Neural cell (in vitro differentiated cells): ENCODE data around the gene PPM1H. TPM values are rescaled to one million over a fixed set of nuclear protein-coding genes. Genes with fewer than 3 reads are reported as not detected.

Experiments
- H2AFZ ChIP-seq: fragments of 200-600, 300-800 bp; sonication (generic), shearing (Covaris generic); 2 replicates; pipeline ENCODE4 v1.6.0; 2014; ENCODE audit warnings: low read depth, mild to moderate bottlenecking, antibody characterized with exemption, low read length, moderate library complexity
- H3F3A ChIP-seq: fragments of 200-600 bp; shearing (Covaris generic); 2 replicates; pipeline ENCODE4 v1.6.1; 2016; ENCODE audit warnings: mild to moderate bottlenecking, moderate library complexity, mixed read lengths, antibody characterized with exemption, low read length; ENCODE audit not compliant: insufficient read depth, poor library complexity, severe bottlenecking
- H3K27ac ChIP-seq: fragments of 200-600, 300-800 bp; sonication (generic), shearing (Covaris generic); 2 replicates; pipeline ENCODE4 v1.5.1; 2014; ENCODE audit warnings: mild to moderate bottlenecking, low read length, moderate library complexity
- H3K27me3 ChIP-seq: fragments of 300-800, 200-600 bp; sonication (generic), shearing (Covaris generic); 2 replicates; pipeline ENCODE4 v1.6.0; 2014; ENCODE audit warnings: mild to moderate bottlenecking, low read depth, low read length, moderate library complexity; ENCODE audit not compliant: insufficient read depth
- H3K36me3 ChIP-seq: fragments of 300-800, 200-600 bp; sonication (generic), shearing (Covaris generic); 2 replicates; pipeline ENCODE4 v1.5.1; 2014; ENCODE audit warnings: mild to moderate bottlenecking, antibody characterized with exemption, low read length, moderate library complexity; ENCODE audit not compliant: insufficient read depth
- H3K4me2 ChIP-seq: fragments of 300-800, 200-600 bp; sonication (generic), shearing (Covaris generic); 2 replicates; pipeline ENCODE4 v1.6.0; 2014; ENCODE audit warnings: mild to moderate bottlenecking, low read length
- H3K4me3 ChIP-seq: fragments of 300-800, 200-600 bp; sonication (generic), shearing (Covaris generic); 2 replicates; pipeline ENCODE4 v1.5.1; 2014; ENCODE audit warnings: mild to moderate bottlenecking, low read length, moderate library complexity
- H3K79me2 ChIP-seq: fragments of 200-600 bp; shearing (Covaris generic); replicated peaks from 2 replicates; pipeline ENCODE4 v1.6.0; 2014; ENCODE audit warnings: mild to moderate bottlenecking, low read length, moderate library complexity; ENCODE audit not compliant: insufficient read depth
- H3K9ac ChIP-seq: fragments of 300-800, 200-600 bp; sonication (generic), shearing (Covaris generic); 2 replicates; pipeline ENCODE4 v1.6.1; 2016; ENCODE audit warnings: mild to moderate bottlenecking, low read length, mixed read lengths
- H3K9me2 ChIP-seq: fragments of 200-600 bp; shearing (Covaris generic); 2 replicates; pipeline ENCODE4 v1.6.1; 2016; ENCODE audit warnings: mild to moderate bottlenecking, low read length, mixed read lengths; ENCODE audit not compliant: insufficient read depth
- H3K9me3 ChIP-seq: fragments of 200-600, 300-800 bp; sonication (generic), shearing (Covaris generic); 2 replicates; pipeline ENCODE4 v1.6.1; 2016; ENCODE audit warnings: mild to moderate bottlenecking, mixed run types, low read length, moderate library complexity, mixed read lengths
- H4K20me1 ChIP-seq: fragments of 200-600 bp; shearing (Covaris generic); 2 replicates; pipeline ENCODE4 v1.6.1; 2016; ENCODE audit warnings: mild to moderate bottlenecking, mixed run types; ENCODE audit not compliant: insufficient read depth
- CTCF ChIP-seq: fragments of 450-650 bp; IDR thresholded peaks from 2 replicates; pipeline ENCODE4 v1.5.1; 2014; ENCODE audit warnings: antibody characterized with exemption, mild to moderate bottlenecking, moderate library complexity; ENCODE audit not compliant: poor library complexity, severe bottlenecking
- EP300 ChIP-seq: fragments of 450-650 bp; conservative IDR thresholded peaks from 2 replicates; pipeline ENCODE4 v1.6.1; 2014; ENCODE audit warnings: antibody characterized with exemption, mild to moderate bottlenecking, moderate library complexity; ENCODE audit not compliant: poor library complexity, severe bottlenecking
- EZH2 ChIP-seq: fragments of 200-600, 300-800 bp; shearing (Covaris generic), sonication (generic); IDR thresholded peaks from 2 replicates; pipeline ENCODE4 v1.6.1; 2014; ENCODE audit warnings: antibody characterized with exemption, low read length, borderline replicate concordance, mild to moderate bottlenecking; ENCODE audit not compliant: insufficient read depth, poor library complexity, severe bottlenecking
- MXI1 ChIP-seq: fragments of 450-650 bp; conservative IDR thresholded peaks from 2 replicates; pipeline ENCODE4 v1.6.1; 2014; ENCODE audit warnings: antibody characterized with exemption, mild to moderate bottlenecking; ENCODE audit not compliant: poor library complexity, severe bottlenecking
- POLR2AphosphoS5 ChIP-seq: IDR thresholded peaks from 2 replicates; pipeline ENCODE4 v1.6.1; 2012
- RAD21 ChIP-seq: fragments of 450-650 bp; conservative IDR thresholded peaks from 2 replicates; pipeline ENCODE4 v1.6.1; 2014; ENCODE audit warnings: antibody characterized with exemption, mild to moderate bottlenecking, moderate library complexity
- REST ChIP-seq: IDR thresholded peaks from 2 replicates; pipeline ENCODE4 v1.6.1; 2012; ENCODE audit warnings: borderline replicate concordance
- SMC3 ChIP-seq: fragments of 450-650 bp; conservative IDR thresholded peaks from 2 replicates; pipeline ENCODE4 v1.6.1; 2014; ENCODE audit warnings: antibody characterized with exemption, mild to moderate bottlenecking, moderate library complexity; ENCODE audit not compliant: poor library complexity
- TAF1 ChIP-seq: IDR thresholded peaks from 2 replicates; pipeline ENCODE4 v1.6.1; 2012; ENCODE audit warnings: low read depth
- polyA plus RNA-seq: library from polyadenylated mRNA; depleted of rRNA; stranded (reverse); fragments of >200 nt; gene quantifications from 2 replicates; pipeline ENCODE4 v1.2.3, GENCODE V29; 2014

PPM1H gene
- polyA plus RNA-seq, 1 donor from 2014 or later = 3.9 TPM

DNA sequence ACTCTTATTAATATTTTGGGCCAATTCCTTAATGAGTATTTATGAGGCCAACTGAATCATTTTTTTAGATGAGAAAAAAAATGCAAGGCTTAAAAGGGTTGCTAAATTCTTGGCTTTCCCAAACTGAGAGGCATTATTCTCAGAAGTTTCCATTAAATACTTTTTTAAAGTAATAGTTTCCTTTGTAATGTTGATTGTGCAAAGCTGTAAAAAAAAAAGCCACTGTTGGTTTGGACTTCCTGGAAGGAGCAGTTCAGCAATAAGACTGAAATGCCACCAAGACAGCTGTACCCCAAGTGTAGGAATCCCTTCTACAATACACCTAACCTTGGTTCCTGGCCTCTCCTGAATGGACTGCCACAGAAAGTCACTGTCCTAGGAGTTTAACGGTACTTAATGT, 237.1 kb downstream of the PPM1H start:
- no peak overlapping the region for H2AFZ ChIP-seq
- no peaks in the 10 kb centered on the region for H3K9me3 ChIP-seq
- no peaks in the 10 kb centered on the region for H3F3A ChIP-seq
- H4K20me1 ChIP-seq = no peaks in the 10 kb centered on the region
- H3K79me2 ChIP-seq = no peaks in the 10 kb centered on the region
- H3K4me3 ChIP-seq = no peak overlapping the region
- TF ChIP-seq CTCF (no peak), SMC3 (no peak)
- H3K27me3 ChIP-seq = no peaks in the 10 kb centered on the region
- H3K27ac ChIP-seq = no peak overlapping the region
- H3K36me3 ChIP-seq = no peaks in the 10 kb centered on the region
- no peak overlapping the region for H3K9ac ChIP-seq
- no peak overlapping the region for H3K4me2 ChIP-seq
- H3K9me2 ChIP-seq = no peaks in the 10 kb centered on the region

DNA sequence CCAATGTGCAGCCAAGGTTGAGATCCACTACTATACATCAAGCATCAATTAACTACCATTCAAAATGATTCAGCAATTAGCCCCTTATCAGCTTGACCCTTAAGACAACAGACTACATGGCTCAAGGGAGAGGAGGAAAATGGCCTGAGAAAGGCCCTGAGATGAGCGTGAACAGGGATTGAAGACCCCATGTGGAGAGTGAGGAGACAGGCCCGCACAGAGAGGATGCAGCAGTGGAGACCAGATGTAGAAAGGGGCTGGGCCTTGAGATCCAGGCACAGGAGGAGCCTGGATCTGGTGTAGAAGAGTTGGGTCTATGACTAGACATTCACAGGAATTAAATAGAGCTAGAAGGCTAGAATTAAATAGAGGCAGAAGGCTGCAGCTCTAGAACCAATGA, 239.3 kb downstream of the PPM1H start:
- Histone ChIP-seq H3K9me3 (no peaks in the 10 kb centered on the region), H3K36me3 (no peaks in the 10 kb centered on the region), H3K9me2 (no peaks in the 10 kb centered on the region), H3K4me3 (no peak overlapping the region), H4K20me1 (no peaks in the 10 kb centered on the region), H3K79me2 (no peaks in the 10 kb centered on the region), H3F3A (no peaks in the 10 kb centered on the region), H3K27me3 (no peaks in the 10 kb centered on the region), H3K9ac (no peak overlapping the region), H3K27ac (no peak overlapping the region), H3K4me2 (no peak overlapping the region), H2AFZ (no peak overlapping the region)
- TF ChIP-seq MXI1 (no peak), EZH2 (no peak)

DNA sequence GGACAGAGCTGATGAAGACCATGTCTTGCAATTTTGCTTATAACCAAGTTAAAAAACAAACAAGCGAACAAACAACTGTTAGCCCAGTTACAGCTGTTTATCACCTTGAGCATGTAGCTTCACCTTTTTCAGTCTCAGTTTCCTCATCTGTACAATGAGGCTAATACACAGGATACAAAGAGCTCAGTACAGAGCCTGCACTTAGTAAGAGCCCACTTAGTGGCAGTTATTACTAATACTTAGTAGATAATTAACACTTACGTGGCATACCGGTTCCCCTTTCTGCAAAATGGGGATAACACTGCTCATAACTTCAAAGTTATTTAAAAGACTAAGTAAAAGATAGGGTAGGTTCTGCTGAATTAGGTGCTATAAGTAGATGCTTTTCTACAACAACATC, 240.3 kb downstream of the PPM1H start:
- Histone ChIP-seq H3K9me3 (no peaks in the 10 kb centered on the region), H3K27ac (no peak overlapping the region), H3K4me3 (no peak overlapping the region), H3K36me3 (no peaks in the 10 kb centered on the region), H3K27me3 (no peaks in the 10 kb centered on the region), H3K9ac (no peak overlapping the region), H4K20me1 (no peaks in the 10 kb centered on the region), H3K9me2 (no peaks in the 10 kb centered on the region), H3K79me2 (no peaks in the 10 kb centered on the region), H2AFZ (no peak overlapping the region), H3F3A (no peaks in the 10 kb centered on the region), H3K4me2 (no peak overlapping the region)
- no peak for TF ChIP-seq REST
- no peak for TF ChIP-seq POLR2AphosphoS5
- no peak for TF ChIP-seq EZH2
- TF ChIP-seq SMC3 = no peak
- no peak for TF ChIP-seq MXI1
- TF ChIP-seq RAD21 = no peak
- TF ChIP-seq EP300 = no peak
- no peak for TF ChIP-seq TAF1
- TF ChIP-seq CTCF = no peak
